HG03159 (cell line): ENCODE results near the gene ADAM33.

Experiments
- ATAC-seq: cut with Tn5 transposase; IDR thresholded peaks from one replicate; pipeline ENCODE4 v1.9.1; 2021; ENCODE audit warnings: mild to moderate bottlenecking, moderate library complexity; ENCODE audit not compliant: unreplicated experiment

The ADAM33 gene

DNA sequence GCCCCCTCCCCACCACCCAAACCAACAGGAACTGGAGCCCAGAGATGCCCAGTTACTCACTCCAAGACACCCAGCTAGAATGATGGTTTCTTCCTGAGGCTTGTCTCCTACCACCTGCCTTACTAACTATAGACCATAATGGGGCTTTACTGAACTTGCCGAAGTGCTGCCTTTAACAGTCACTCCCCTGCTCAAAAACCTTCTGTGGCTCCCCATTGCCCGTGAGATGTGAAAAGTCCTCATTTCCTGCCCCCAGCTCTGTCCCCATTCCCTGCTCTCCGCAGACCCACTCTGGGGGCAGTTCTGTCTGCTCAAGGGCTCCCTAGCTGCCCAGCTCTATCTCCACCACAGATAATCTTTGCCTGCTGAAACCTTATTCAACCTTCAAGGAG lies 25.7 kb upstream of the ADAM33 start:
- ATAC-seq: no peak

DNA sequence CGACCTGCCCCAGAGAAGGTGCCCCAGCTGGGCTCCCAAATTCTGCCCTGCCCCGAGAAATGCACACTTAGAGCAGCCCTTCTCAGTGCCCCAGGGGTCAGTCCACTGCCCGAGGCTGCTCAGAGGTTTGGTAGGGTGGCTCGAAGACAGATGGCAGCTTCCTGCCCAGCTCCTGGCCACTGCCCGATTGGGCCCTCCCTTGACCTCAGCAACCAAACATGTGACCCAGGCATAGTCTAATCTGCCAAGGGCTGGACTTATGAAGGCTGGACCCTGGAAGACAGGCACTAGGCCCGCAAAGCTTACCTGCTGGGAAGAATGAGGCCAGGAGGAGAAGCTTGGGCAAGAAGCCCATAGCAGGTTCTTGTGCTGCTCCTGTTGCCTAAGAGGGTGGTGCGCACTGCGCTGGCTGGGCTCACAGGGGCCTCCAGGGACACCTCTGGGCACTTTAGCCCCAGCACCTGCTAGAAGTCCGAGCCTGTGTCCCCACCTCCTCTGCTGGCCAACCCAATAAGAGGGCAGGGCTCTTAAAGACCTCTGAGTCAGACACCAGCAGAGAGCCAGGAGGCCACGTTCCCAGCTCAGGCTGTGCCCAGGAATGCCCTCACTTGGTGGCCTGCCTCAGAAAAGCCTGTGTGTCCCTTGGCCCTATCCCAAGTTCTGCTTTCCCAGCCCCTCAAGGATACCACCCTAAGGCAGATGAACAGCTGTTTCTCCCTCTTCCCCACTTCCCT lies 25.1 kb upstream of the ADAM33 start:
- no peak for ATAC-seq

DNA sequence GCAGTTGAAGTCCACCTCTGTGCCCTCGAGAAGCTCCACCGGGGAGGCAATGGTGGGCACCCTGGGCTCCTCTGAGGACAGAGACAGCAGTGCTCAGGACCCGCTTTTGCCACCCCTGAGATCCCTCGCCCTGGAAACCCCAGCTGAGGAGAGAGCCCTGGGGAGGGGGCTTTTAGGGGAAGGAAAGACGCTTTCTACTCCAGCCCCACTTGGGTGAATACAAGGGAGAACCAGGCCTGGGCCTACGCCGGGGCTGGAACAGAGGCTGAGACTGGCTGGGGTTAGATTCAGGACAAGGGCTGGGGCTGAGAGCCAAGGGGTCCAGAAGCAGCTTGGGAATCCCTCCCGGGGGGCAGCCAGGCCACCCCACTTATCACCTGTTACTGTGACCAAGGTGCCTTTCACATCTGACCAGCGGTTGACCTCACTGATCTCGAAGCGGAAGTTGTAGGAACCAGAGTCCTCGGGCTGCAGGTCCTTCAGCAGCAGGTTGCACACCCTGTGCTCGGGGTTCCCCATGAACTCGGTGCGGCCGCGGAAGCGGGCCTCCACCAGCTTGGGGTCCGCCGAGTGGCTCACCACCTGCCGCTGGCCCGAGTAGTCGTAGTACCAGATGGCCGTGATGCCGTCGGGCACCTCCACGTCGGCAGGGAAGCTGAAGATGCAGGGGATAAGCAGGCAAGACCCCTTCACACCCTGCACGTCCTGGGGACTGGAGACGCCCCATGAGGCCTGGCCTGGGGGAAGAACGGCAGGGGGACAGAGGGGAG lies 24.3 kb upstream of the ADAM33 start:
- no peak for ATAC-seq

DNA sequence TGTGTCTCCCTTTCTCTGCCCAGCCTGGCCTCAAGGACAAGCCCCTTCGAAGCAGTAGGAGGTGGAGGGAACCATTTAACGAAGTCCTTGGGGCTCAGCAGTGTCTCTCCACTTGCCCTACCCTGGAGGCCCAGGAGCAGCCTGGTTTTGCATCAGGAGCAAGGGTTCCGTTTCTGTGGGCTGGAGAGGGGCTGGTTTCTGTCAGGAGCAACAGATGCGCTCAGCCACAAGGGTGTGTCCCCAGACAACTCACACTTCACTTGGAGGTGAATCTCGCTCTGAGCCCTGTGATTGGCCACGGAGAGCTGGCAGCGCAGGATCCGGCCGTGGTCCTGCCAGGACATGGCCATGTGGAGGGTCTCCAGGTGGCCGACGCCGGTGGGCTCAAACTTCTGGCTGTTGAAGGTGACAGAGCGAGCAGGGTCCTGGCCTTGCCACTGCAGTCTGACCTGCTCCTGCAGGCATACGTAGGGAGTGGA lies 23.7 kb upstream of the ADAM33 start:
- ATAC-seq: no peak

DNA sequence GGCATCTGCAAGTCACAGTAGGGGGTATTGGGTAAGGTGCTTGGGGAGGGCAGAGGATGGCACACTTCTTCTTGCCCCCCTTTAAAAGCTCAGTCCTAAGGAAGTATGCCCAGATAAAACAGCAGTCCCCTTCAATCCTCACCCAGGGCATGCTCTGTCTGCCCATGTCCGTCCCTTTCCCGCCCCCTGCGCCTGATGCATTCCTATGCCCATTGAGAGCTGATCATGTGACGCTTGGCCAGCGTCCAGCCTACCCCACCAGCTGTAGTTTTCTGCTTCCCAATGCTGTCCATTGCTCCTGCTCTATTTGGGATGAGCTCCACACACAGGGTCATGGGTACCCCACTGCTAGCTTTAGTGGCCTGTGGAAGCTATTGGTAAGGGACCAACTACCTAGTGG lies 22.3 kb upstream of the ADAM33 start:
- ATAC-seq: no peak

DNA sequence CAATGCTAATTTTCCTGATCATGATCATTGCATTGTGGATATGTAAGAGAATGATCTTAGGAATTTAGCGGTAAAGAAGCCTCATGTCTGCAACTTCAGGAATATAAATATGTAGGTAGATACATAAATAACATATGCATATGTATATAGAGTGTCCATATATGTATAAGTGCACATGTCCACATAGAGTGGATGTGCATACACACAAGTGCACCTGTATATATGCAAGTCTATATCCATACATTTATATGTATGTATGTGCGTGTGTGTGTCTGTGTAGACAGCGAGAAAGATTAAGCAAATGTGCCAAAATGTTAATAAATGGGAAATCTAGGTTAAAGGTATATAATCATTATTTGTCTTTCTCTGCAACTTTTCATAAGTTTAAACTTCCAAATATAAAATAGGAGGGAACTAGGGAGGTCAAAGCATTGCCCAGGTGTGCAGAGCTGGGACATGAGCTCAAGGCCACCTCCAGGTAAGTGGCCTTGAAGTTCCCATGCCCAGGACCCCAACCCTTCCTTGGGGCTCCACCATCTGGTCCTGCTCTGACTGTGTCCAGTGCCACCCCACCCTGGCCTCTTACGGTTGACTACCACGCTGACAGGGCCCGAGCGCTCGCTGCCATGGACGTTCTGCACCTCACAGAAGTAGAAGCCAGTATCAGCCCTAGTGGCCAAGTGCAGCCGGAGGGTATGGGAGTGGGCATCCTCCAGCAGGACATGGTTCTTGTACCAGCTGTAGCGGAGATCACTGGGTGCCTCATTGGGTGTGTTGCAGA lies 21.0 kb upstream of the ADAM33 start:
- ATAC-seq: no peak

DNA sequence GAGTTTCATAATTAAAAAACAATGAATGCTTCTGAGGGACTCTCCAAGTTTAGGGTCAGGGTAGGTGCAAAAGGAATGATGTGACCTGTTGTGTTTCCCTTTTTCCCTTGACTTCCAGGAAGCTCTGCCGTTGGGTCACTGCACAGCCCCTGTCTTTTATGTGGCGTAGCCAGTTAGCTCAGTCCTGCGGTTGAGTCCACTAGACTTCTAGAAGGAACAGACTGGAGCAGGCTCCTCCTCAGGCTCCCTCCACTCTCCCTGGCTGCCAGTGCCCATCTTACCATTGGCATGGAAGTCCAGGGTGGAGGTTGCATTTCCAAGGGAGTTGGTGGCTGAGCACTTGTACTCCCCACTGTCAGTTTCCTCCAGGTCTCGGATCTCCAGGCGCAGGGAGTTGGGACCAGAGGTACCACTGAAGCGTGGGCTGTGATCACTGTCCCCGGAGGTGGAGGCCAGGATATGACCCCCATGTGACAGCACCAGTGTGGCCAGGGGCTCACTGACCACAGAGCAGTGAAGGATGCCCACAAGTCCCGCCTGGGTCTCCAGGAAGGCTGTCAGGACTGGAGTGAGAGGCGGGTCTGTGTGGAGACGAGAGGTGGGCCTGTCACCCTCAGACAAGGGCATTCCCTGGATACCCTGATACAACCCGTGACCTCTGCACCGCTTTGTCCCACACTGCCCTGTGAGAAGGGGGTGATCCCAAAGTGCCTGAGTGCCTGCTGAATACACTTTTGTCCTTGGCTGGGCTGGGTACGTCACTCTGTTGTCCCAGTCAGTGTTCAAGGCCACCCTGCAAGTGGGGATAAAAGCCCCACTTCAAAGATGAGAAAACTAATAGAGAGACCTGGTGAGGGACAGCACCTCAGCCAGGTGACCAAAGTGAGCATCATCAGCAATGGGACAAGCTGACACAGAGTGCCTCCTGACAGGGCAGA lies 19.5 kb upstream of the ADAM33 start:
- ATAC-seq: no peak

DNA sequence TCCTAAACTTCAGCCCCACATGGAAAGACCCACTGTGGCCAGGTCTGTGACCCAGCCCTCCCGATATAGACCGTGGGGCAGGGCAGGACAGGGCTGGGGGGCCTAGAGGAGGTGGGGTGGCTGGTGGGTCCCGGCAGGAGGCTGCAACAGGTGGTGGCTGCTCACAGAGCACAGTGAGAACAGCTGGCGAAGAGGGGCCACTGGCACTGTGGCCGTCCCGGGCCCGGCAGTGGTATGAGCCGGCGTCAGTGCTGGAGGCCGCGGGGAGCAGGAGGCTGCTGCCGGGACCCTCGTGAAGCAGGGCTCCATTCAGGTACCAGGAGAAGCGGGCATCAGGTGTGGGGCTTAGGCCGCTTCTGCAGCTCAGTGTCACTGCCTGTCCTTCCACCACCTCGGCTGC lies 17.2 kb upstream of the ADAM33 start:
- no peak for ATAC-seq

DNA sequence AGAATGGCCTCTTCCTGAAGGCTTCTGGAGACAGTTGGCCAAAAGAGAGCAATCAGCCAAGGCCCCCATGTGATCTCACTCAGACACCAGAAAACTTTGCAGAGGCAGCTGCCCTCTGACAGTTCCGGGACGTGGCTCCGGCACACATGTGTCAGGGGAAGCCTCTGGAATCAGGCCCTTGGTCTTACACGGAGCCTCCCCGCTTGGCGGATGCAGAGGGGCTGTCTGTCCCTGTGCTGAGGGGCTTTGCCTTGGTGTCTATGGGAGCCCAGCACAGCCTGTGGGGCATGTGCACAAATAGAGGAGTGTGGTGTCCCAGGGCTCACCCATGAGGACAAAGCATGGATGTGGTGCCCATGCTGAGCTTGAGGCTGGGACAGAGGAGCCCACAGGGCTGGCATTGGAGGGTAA lies 16.8 kb upstream of the ADAM33 start:
- no peak for ATAC-seq

DNA sequence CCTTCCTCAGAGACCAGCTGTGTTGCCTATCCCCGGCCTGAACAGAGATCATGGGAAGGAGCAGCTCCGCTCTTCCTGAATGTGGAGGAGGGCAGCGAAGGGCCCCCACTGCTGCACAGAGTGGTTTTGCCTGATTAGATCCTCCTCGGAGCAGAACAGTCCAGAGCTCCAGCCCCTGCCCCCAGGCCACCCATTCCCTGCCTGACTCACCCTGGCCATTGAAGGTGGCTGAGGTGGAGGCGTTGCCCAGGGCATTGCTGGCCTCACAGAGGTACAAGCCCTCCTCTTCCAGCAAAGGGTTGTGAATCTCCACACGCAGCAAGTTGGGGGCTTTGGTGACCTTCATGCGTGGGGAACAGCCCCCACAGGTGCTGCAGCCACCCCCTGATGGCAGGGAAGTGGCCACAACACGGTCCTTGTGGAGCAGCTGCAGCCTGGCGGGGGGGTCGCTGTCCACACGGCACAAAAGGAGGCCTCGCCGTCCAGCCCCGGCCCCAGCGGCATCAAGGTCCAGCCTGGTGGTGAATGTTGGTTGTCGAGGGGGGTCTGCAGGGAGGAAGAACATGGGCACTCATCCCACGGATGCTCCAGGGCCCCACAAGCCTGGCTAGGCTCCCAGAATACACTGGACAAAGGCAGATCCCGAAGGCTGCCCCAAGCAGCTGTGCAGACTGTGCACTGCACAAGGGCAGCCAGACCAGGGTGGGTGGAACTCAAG lies 15.9 kb upstream of the ADAM33 start:
- ATAC-seq: no peak

DNA sequence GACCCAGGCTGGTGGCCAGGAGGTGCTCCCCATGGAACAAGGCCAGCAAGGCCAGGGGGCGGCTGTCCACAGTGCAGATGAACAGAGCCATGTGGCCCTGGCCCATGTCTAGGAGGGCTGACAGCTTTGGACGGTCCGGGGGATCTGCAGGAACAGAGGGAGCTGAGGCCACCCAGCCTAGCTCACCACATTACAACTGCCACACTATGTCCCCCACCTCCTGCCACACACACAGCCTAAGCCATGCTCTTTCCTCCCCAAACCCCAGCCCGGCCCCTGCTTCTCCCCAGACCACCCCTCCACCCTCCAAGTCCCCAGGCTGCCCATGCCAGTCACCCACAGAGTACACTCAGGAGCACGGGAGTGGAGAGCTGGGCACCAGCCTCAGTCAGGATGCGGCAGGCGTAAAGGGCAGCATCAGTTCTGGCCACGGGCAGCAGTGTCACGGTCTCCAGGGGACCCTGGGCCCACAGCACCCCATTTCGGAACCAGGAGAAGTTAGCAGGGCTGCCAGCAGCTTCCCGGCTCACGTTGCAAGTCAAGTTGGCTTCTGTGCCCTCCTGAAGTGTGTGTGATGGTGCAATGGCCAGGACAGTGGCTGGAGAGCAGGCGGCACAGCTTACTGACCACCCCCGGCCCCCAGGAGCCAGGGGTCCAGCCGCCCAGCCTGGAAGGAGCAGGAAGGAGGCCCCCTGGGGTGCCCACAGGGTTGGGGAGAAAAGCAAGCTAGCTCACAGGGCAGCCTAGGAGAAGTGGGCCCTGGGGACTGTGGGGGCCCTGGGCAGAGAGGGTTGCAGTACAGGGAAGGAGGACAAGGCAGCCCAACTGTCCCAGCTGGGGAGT lies 15.2 kb upstream of the ADAM33 start:
- ATAC-seq: no peak

DNA sequence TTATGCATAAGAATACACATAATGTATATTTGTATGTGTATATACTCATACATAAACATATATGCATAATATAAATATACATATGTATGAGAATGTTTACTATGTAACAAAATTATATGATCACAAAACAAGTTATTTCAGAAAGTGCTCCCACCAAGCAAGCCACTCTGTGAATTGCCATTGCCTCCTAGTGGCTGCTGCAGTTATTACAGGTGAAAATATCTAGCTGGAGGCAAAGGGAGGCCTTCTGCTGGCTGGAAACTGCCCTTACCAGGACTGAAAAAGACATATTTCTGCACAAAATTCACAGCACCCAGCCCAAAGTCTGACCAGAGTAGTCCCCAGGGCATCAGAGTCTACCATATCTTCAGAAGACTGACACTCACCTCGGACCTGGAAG lies 14.4 kb upstream of the ADAM33 start:
- ATAC-seq: no peak

DNA sequence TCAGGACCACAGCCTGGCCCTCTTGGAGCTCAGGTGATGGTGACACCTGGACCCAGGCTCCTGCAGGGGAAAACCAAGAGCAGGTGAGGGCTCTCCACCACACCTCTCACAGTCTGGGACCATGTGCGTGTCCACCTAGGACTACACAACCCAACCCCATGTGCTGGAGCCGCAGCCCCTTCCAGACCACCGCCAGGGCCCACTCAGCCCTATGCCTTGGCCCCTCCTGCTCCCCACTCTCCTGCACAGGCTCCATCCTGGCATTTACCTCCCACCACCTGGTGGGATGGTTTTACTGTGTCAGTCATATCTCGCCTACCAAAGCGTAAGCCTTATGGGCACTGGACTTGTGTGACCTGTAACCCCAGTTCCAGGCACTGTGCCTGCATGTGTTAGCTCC lies 13.1 kb upstream of the ADAM33 start:
- ATAC-seq: no peak

DNA sequence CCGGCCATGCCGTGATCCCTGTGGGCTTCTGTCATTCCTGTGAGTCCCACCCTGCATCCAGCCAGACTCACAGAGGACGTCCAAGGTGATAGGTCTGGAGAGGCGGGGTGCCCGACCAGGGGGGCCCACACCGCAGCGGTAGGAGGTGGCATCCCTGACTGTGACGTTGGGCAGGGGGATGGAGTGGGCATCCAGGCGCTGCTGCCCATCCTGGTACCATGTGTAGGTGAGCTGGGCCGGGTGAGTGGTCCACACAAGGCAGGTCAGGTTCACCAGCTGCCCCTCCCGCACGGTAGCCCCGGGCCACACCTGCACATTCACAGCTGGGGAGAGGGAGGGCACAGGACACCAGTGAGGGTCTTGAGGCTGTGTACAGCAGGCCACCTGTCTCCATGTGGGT lies 11.6 kb upstream of the ADAM33 start:
- no peak for ATAC-seq

DNA sequence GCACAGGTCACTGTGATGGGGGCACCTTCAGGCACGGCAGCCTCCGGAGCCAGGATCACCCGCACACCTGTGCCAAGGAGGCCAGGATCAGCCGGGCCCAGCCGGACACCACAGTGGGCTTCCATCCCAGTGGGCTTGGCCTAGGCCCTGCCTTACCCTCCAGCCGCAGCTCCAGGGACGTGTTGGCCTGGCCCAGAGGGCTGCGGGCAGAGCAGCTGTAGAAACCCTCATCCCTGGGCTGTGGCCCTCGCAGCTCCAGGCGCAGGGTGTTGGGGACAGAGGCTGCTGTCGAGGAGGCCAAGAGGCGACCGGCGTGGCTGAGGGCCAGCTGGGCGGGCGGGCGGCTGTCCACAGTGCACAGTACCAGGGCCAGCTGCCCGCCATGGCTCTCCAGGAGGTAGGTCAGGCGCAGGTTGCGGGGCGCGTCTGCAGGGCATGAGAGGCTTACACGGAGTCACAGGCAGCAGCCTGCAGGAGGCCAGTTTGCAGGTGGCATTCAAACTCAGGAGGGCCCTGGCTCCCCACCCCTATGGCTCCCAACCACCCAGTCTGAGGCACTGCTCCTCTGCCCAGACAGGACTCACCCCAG lies 11.0 kb upstream of the ADAM33 start:
- ATAC-seq: no peak

DNA sequence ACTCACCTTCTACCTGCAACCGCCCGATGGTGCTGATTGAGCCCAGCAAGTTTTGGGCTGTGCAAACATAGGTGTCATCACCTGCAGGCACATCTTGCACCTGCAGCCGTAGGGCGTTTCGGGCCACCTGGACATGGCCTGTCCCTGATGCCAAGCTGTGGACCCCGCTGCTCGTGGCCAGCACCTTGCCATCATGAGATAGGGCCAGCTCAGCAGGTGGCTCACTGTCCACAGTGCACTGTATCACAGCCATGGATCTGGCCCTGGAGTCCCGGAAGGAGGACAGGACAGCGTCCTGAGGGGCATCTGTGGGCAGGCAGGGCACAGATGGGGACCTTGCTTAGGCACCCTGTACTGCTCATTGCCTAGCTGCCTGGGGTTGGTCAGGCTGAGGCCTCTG lies 10.1 kb upstream of the ADAM33 start:
- ATAC-seq: no peak

DNA sequence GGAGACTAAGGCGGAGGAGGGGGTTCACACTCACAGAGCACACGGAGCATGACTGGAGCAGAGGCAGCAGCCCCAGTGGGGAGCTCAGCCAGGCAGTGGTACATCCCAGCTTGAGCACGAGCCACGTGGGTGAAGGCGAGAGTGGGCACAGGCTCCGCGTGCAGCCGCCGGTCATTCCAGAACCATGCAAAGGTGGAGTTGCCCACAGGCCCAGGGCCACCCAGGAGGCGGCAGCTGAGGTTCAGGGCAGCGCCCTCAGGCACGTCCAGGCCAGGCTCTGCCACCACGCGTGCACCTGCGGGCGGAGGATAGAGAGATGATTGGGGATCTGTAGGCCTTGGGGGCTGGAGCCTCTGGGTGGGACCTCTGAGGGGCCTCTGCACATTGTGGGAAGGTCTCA lies 9.5 kb upstream of the ADAM33 start:
- ATAC-seq: no peak

DNA sequence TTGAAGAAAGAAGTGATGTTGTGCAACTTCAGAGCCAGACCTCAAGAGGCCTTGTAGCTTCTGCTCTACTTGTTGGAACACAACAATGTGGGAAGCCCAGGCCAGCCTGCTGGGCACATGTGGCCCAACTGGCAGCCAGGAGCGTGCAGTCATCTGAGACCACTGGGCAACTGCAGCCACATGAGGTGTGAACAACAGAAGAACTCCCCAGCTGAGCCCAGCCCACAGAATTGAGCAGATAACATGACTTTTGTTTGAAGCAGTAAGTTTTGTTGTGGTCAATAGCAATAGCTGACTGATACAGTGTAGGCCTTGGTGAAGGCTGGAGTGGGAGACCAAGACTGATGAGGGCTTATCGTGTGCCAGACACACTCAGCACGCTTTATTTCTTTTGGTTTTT lies 8.6 kb upstream of the ADAM33 start:
- ATAC-seq: no peak

DNA sequence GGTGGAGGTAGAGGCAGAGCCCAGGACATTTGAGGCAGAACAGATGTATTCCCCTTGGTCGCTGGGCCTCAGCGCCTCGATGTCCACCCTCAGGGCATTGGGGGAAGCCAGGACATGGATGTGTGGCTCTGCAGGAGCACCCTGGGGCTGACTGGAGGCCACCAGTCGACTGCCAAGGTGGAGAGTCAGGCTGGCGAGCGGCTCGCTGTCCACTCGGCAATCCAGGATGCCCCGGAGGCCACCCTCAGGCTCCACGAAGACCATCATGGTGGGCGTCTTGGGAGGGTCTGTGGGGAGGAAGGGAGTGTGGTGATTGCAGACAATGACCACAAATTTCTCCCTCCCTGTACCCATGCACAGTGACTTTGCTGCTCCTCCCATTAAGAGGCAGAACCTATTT lies 8.2 kb upstream of the ADAM33 start:
- ATAC-seq: no peak
